Endometrial microvascular endothelial cells (primary cell): ENCODE measurements around the gene SLC16A6. TPM values are rescaled to one million over a fixed set of nuclear protein-coding genes. Genes with fewer than 3 reads are reported as not detected.
"Not testable (repeated sequence)": the region's sequence is repeated elsewhere in the genome, so short reads cannot be mapped to it uniquely, and the experiment has no call there.

Experiments
- in situ Hi-C: cut with HindIII; loops from 2 replicates; pipeline ENCODE4 v1.10.0; 2017; ENCODE audit warnings: low sequenced_read_pairs, low pct_unique_long_range_greater_than_20kb; ENCODE audit errors: inconsistent ontology term
- total RNA-seq: library from RNA; depleted of rRNA; stranded (reverse); fragments of >200 nt; gene quantifications from one replicate; pipeline ENCODE4 v1.2.3, GENCODE V29; 2015; ENCODE audit errors: inconsistent ontology term

Gene SLC16A6
- total RNA-seq, 1 donor from 2014 or later, result 0.46 TPM

DNA sequence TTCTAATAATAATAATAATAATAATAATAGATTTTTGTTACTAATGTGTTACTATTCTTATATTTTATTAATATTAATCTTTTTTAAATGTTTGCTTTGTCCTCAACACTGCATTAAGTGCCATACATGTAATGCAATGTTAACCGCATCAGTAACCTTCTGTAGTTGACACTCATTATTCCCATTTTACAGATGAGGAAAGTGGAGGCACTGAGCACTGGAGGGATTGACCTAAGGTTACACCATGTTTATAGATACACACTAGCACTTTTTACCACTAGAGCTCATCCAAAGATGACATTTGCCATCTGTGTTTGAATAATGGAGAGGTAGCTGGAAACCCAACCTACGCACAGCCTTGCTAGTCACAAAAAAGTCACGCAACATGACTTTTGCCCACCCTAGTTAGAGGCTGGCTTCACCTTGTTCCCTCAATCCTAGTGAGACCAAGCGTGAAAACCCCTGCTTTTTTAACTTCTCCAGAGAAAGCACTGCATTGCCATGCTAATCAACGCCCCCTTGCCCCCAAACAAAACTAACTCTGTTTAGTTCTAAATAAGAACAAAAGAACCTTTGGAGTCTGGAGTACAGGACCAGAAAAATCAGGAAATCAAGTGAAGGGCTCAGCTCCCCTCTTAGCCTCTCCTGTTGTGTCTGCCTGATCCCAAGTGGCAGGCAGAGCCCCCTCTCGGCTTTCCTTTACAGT is 2.7 kb upstream of the SLC16A6 start:
- in situ Hi-C loops, result no loop called here

DNA sequence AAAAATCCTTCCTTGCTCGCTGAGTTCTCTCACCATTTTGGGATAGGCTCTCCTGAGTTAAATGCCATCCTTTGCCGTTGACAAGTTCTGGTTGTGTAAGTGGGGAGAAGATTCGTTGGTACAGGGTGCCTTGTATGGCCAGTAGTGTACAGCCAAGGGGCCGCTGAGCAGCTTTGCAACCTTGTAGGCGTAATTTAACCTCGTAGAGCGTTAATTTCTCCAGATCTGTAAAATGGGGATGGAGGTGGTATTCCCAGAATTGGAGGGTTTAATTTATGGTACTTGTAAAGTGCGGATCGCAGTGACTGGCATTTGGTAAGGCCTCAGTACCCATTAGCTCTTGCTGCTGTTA is 1.7 kb upstream of the SLC16A6 start:
- in situ Hi-C loops, result no loop called here

DNA sequence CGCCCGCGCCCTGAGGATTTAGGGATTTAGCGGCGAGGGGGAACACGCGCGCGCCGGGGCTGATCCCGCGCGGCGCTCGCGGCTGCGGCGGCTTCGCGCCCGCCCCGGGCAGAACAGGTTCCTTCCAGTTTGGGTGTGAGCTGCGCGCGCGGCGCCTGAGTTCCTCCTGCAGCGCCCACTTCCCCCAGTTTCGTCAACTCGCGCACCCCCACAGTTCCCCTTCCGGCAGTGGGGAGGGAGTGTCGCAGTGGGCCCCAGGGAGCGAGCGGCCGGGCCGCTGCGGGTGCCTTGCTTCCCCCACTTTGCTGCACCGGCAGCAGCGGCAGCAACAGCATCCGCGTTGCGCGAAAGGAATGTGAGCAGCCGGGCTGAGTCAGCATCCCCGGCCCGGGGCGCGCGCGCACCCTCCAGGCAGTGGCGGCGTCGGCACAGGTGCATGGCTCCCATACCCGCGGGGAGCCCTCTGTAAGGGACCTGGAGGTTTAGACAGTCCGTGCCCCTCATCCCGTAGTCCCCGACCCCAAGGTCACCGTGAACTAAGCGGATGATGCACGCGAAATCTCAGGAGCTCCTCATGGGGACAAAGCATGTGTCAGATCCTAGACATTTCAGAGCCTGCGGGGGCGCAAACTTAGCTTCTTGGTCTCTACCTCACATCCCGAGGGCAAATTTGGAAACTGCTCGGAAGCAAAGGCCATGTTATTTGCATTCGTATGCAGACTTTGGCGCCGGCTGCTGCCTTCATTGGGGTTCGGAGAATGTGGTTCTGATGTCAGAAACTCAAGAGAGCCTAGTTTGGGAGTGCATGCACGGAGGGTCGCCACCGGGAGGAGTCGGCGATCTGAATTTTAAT is 1.1 kb upstream of the SLC16A6 start:
- in situ Hi-C loops, result no loop called here

DNA sequence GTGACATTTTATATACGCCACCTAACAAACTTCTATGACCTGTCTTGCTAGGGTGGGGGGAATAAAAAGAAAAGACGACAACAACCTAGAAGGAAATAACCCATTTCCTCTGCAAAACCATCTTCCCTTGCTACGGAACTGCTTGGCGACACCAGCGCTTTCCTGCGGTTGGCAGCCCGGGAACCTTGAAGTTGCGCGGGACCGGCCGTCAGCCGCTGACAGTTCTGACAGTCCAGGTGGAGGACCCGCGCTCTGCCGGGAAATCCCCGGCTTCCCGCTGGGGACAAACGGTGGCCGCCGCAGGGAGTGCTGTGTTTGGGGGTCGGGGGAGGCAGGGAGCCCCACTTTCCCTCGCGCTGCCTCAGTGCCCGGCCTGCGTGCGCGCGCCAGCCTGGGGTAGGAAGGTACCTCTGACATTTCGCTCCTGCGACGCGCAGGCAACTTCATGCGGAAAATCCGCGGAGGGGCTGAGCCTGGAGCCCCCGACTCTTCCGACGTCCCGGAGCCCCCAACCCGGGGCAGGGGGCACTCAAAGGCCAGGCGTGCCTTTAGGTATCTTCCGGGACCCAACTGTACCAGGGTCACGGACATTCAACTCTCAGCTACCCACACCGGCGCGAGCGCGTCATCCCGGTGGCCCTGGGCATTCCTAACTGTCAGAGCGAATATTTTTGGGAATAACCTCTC is 516 bp downstream of the SLC16A6 start:
- in situ Hi-C loops, result no loop called here

DNA sequence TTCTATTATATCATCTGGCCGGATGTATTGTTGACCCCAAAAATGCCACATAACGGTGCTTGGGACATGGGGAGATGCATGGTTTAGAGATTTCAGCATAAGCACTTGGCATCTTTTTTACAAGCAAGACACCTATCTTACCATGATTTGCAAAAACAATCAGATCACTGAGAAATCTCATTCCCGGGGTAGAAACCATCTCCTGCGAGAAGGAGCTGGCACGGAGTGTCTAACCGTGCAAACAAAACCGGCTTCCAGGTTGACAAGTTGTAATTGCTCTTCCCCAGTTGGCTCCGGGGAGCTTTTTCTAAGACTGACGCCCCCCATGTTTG is 1.0 kb downstream of the SLC16A6 start:
- in situ Hi-C loops, result no loop called here

DNA sequence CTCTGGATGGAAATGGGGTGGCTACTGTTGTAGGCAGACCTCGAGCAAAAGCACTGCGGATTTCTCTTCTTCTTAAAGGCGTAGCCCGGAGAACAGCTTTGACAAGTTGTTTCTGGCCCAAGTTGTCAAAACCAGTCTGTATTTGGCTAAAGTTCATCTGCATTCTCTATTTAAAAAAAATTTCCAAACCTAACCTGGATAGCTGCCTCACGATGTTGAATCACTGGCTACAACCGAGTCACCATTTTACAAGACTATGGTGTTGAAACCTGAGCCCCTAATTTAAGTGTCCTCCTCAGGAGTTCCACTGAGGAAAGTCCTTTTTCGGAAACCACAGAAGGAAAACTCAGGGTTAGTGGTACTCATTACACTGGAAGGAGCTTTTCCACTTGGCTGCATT is 1.5 kb downstream of the SLC16A6 start:
- in situ Hi-C loops, result no loop called here

DNA sequence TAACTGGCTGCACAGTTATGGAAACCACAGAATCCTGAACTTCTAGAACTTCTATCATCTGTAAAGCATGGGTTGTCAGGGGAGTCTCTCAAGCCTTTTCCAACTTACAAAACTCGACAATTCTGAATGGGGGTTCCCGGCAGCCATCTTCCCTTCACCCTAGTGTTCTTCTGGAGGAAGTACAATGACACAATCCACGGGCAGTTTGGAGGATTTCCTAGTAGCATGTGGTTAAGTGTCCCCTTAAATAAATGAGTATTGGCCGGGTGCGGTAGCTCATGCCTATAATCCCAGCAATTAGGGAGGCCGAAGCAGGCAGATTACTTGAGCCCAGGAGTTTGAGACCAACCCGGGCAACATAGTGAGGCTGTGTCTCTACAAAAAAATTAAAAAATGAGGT is 2.1 kb downstream of the SLC16A6 start:
- in situ Hi-C loops, result no loop called here

DNA sequence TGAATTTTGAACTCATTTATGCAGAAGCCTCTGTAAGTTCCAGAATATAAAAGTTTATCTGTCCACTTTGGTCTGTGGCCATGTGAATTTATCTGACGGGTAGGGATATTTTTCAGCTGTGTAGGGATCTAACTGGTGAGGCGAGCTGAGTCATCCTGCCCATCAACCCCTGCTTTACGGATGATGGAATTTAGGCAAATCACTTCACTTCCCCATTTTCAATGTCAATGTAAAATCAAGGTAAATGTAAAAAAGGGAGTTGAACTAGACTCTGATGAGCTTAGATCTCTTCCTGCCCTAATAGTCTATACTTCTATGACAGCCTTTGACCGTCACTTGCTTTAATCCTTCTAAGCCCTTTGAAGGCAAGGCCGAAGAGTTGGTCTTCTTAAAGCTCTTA is 2.6 kb downstream of the SLC16A6 start:
- in situ Hi-C loops, result no loop called here

DNA sequence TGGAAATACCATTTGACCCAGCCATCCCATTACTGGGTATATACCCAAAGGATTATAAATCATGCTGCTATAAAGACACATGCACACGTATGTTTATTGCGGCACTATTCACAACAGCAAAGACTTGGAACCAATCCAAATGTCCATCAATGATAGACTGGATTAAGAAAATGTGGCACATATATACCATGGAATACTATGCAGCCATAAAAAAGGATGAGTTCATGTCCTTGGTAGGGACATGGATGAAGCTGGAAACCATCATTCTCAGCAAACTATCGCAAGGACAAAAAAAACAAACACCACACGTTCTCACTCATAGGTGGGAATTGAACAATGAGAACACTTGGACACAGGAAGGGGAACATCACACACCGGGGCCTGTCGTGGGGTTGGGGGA is 9.0 kb downstream of the SLC16A6 start:
- in situ Hi-C loops, result not testable (repeated sequence)

DNA sequence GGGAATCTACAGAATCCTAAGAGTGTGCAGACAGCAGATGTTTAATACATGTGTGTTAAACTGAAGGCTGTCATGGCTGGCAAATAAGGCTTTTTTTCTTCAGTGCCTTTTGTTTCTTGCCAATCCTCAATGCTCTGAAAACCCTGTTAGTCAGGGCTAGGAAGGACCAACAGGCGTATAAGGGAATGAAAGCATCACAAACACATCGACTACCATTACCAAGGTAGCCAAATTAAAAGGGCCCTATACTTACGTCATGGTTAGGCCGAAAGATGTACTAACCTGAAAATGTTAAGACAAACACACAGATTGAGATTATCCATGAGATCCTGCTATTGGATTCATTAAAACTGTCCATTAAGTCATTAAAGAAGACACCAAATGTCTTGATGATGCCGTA is 13.1 kb downstream of the SLC16A6 start:
- in situ Hi-C loops, result no loop called here

DNA sequence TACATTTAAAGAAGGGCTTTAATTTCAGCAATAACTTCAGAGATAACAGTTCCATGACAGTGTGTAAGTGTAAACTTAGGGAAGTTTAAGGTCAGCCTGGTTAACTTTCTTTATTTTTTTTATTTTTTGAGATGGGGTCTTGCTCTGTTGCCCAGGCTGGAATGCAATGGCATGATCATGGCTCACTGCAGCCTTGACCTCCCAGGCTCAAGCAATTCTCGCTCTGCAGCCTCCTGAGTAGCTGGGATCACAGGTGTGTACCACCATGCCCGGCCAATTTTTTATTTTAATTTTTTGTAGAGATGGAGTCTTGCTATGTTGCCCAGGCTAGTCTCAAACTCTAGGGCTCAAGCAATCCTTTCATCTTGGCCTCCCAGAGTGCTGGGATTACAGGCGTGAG is 14.6 kb downstream of the SLC16A6 start:
- in situ Hi-C loops, result not testable (repeated sequence)

DNA sequence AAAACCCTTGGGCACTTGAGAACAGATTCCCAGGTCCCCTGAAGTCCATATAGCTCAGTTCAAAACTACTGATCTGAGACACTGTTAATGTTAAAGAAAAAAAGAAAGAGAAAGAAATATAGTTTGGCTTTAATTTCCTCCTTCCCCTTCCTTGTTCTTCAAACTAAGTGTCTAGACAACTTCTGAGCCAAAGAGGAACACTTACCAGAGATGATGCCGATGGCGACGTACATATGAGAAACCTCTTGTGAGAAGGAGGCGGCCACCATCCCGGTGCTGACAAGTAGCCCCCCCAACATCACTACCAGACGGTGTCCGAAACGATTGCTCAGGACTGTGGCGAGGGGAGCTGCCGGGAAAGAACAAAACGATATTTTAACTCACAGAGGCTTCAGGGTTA is 17.2 kb downstream of the SLC16A6 start:
- in situ Hi-C loops, result no loop called here

DNA sequence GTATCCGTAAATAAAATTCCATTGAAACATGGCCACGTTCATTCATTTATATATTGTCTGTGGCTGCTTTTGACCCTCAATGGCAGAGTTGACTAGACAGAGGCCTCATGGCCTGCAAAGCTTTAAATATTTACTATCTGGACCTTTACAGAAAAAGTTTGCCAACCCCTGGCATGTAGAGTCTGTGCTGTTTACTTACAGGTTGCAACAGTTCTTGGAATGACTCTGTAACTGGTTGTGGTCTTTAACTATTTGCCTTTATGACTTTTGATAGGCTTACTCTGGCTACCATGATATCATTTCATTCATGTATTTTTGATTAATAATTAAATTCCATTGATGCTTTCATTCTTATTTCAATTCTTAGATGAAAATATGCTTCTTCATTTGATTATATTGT is 25.1 kb downstream of the SLC16A6 start:
- in situ Hi-C loops, result not testable (repeated sequence)

DNA sequence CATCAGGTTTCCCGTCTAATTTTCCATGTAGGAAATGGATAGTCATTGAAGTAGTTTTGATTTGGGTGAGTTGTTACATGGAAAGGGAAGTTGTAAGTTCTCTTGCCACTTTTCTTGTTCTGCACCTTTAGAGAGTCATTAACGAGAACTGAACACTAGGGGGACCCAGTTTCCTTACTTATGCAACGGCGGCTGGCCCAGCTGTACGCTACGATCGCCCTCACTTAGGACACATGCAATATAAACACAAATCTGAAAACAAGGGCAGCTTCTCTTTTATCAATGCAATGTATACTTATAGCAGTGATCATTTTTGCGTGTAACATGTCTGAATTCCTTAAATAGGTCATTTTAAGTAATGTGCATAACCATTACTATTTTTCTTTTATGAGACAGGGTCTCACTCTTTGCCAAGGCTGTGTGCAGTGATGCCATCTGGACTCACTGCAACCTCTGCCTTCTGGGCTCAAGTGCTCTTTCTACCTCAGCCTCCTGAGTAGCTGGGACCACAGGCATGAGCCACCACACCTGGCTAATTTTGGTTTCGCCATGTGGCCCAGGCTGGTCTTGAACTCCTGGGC is 27.7 kb downstream of the SLC16A6 start:
- in situ Hi-C loops, result not testable (repeated sequence)

DNA sequence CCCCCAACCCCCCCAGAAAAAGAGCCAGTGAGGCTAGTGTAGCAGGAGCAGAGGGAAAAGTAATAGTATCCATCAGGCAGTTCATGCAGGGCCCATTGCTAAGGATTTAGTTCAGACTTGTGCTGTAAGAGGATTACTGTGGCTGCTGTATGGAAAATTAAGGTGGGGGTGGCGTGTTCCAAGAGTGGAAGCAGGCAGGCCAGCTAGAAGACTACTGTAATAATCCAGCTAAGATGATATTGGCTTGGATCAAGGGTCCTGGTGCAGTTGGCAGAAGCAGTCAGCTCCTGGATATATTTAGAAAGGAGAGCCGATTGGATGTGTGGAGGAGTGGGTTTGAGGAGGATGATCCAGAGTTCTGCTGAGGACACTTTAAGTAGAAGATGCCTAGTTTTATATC is 28.5 kb downstream of the SLC16A6 start:
- in situ Hi-C loops, result not testable (repeated sequence)

DNA sequence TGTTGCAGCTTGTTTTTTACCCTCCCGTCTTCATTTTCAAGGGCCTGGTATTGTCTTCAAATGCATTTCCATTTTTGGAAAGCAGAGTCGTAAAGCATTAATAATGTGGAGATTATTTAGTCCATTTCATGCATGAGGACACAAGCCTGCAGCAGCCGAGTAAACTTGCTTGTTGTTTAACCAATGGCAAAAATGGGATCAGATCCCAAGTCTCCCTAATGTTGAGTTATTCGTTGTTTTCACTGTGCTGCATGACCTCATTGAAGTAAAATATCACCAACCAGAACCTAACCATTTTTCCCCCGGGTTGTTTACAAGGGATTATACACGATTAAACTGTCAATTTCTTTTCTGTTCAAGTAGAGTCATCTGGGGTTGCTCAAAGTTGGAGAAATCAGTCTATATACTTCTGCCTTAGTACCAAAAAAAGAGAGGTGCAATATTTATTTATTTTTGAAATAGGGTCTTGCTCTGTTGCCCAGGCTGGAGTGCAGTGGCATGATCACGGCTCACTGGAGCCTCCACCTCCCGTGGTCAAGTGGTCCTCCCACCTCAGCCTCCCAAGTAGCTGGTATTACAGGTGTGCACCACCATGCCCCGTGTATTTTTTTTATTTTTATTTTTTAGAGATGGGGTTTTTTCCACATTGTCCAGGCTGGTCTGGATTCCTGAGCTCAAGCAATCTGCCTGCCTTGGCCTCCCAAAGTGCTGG is 30.7 kb downstream of the SLC16A6 start:
- in situ Hi-C loops, result no loop called here

DNA sequence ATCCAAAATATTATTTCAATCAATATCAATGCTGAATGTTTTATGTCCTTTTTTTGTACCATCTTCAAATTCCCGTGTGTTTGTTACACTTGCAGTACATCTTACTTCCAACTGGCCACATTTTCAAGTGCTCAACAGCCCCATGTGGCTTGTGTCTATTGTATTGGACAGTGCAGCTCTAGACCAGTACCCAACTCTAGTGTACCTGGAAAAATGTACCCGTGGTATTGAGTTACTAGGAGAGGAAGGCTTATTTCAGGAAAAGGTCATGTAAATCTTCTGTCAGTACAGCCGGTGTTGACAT is 31.3 kb downstream of the SLC16A6 start:
- in situ Hi-C loops, result not testable (repeated sequence)

DNA sequence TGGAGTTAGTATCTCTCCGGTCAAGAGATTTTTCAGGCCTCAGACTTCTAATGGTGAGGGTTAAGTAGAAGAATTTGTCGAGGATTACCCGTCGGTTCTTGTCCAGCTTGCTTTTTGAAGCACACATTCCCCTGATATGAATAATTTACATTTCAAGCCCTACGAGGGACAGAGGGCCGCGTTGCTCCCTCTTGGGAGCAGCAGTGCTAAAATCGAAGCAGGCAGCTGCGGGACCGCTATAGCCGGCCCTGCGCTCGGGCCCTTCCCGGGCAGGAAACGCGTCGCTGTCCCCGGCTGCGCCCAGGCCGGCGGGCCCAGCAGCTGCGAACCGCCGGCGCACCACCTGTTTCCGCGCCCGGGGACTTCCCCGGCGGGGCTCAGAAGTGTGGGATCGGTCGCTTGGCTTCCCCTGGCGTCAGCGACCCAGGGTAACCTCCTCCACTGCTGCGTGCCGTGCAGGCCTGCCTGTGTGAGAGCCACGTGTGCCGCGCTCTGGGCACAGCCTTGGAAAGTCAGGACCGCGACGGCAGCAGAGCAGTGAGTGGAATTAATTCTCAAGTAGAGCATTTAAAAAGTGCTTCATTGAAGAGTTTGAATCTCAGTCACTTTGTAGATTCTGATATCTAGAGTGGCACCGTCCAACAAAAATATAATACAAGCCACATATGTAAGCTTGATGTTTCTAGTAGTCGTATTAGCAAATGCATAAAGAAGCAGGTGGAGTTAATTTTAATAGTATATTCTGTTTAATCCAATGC is 31.9 kb downstream of the SLC16A6 start:
- in situ Hi-C loops, result not testable (repeated sequence)

DNA sequence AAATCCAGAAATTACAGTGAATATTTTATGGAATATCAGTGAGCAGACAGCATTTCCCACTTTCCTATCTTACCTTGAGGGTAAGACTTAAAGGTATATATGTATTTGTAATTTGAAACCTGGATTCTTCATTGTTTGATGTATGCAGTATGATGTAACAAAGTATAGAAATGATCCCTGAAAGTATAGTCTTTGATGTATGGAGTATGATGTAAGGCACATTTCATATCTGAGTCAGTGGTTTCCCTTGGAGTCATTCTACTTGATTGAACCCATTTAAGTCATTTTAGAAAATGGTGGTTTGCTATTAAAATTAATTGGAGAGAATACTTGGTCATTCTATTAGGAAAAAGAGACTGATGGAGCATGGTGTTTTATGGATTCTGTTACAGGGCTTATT is 33.0 kb downstream of the SLC16A6 start:
- in situ Hi-C loops, result no loop called here
